HFF-Myc (cell line): ENCODE results near the gene NPHP4.

Experiments
- DNase-seq: peaks from one replicate; pipeline ENCODE4 v3.0.0-alpha.2; 2011; ENCODE audit warnings: low read depth; ENCODE audit errors: extremely low read depth
- H3K4me3 ChIP-seq: replicated peaks from 2 replicates; pipeline ENCODE4 v1.5.1; 2011; ENCODE audit warnings: low read depth, mild to moderate bottlenecking, control low read depth, low read length
- TF ChIP-seq, protein P1 (sequence below): IDR thresholded peaks from 2 replicates; pipeline ENCODE4 v1.5.1; 2012; ENCODE audit warnings: mild to moderate bottlenecking, low read depth, low read length, control low read depth; ENCODE audit errors: missing control alignments

Gene NPHP4

DNA sequence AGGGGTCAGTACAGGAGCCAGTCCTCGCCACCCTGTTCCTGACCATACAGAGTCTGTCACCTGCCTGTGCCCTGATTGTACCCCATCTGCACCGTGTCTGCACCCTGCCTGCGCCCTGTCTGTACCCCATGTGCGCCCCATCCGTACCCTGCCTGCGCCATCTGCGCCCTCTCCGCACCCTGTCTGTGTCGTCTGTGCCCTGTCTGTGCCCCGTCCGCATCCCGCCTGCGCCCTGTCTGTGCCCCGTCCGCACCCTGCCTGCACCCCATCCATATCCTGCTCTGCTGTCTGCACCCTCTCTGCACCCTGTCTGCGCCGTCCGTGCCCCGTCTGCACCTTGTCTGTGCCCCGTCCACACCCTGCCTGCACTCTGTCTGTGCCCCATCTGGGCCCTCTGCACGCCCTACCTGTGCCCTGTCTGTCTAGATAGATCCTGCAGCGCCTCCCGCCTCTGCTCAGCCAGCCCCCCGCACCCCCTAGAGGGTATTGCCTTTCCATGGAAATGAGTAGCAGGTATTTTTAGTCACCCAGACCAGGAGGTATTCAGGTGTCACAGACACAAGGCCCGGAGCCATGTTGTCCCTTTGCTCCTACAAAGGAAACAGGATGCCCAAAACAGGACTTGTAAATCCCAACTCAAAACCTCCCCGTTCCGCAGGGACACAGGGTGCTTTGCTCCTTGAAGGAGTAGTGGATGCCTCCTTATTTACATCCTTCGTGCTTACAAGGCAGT is 7.7 kb upstream of the NPHP4 start:
- no peak for DNase-seq
- H3K4me3 ChIP-seq: no peak overlapping the region
- TF ChIP-seq, protein P1, sequence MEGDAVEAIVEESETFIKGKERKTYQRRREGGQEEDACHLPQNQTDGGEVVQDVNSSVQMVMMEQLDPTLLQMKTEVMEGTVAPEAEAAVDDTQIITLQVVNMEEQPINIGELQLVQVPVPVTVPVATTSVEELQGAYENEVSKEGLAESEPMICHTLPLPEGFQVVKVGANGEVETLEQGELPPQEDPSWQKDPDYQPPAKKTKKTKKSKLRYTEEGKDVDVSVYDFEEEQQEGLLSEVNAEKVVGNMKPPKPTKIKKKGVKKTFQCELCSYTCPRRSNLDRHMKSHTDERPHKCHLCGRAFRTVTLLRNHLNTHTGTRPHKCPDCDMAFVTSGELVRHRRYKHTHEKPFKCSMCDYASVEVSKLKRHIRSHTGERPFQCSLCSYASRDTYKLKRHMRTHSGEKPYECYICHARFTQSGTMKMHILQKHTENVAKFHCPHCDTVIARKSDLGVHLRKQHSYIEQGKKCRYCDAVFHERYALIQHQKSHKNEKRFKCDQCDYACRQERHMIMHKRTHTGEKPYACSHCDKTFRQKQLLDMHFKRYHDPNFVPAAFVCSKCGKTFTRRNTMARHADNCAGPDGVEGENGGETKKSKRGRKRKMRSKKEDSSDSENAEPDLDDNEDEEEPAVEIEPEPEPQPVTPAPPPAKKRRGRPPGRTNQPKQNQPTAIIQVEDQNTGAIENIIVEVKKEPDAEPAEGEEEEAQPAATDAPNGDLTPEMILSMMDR: no peak

DNA sequence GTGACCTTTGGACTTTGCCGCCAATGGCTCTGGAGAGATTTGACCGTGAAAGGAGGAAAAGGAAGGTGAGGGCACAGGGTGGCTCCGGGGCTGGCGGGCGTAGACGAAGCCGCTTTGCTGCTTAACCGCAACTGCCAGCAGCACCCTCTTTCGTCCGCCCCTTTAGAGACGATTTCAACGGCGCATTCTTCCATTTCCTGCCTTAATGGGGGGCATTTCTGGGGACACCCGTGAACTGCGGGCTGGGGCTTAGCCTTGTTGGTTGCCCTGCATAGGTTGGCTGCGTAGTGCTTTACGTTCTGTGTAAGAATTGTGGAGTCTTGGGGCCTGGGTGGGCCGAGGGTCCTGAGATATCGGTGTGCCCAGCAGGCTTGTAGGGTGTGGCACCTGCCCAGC is 6.7 kb upstream of the NPHP4 start:
- TF ChIP-seq, protein P1: no peak
- no peak overlapping the region for H3K4me3 ChIP-seq
- DNase-seq: no peak

DNA sequence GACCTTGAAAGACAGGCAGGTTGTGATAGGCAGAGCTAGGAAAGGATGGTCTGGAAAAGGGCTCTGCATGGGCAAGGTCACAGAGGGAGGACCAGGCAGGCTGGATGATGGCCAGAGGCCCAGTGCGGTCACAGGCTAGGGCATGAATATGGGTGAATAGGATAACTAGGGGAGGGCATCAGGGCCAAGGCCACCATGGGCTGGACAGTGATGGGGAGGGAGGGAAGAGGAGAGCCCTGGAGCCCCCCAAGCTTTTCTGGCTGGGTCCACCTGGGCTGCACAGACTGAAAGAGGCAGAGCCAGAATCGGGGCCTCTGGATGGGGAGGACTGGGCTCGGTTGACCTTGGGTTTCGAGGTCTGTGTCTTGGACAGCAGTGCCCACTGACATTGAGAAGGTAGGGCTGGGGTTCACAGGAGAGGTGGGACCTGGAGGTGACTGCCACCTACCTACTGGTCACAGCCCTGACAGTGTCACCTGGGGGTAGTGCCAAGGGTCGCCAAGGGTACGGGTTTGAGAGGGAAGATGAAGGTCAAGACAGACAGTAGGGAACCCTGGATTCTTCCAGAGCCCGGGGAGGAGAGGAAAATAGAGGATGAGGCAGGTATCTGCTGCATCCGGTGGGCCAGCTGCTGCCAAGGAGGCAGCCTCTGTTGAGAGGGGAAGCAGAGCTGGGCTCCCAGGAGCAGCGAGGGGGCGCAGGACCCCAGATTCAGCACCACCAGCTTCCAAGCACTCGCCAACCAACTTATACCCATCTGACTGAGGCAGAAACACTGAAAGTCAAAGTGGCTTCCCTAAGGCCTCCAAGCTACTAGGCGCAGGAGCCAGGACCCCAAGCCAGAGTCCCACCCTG is 6.1 kb upstream of the NPHP4 start:
- no peak overlapping the region for H3K4me3 ChIP-seq
- no peak for DNase-seq
- TF ChIP-seq, protein P1: no peak

DNA sequence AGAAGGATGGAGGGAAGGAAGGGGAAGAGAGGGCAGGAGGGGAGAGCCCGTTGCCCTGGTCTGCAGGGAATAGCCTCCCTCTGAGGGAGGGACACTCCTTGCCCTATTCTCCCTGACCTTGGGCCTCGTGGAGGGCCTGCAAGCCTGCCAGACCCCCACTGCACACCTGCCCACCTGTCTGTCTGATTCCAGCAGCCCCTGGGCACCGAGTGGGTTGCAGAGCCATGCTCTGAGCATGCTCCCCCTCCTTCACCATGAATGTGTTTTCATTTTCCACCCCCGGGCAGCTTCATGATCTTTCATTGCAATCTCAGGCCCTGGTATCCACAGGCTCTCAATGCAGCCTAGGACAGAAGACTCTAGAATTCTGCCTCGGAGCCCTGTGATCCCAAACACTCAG is 5.1 kb upstream of the NPHP4 start:
- DNase-seq: no peak
- TF ChIP-seq, protein P1: no peak
- no peak overlapping the region for H3K4me3 ChIP-seq

DNA sequence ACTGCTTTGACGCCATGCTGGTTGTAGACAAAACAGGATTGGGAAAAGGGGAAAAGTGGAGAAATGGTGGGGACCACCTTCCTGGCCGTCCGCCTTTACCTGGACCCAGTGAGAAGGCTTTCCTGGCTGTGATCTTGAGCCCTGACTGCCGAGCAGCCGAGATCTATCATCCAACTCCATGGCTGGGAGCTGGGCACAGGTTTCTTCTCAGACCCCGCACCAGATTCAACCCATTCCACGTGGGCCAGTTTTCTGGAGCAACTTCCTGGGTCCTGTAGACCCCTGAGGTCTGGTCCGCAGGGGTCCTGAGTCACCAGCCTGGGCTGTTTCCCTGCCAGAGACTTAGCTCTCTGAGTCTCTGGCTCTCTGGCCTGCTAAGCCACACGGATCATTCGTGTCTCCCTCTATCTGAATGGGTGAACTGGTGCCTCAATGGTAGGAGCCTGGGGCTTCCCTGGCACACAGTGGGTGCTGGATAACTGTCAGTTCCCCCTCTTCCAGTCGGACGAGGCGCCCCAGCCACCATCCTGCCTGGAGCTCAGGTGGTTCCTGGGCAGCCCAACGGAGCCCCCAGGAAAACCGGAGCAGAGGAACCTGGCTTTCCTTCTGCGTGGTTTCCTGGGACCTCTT is 4.5 kb upstream of the NPHP4 start:
- H3K4me3 ChIP-seq: no peak overlapping the region
- DNase-seq: no peak
- TF ChIP-seq, protein P1: no peak

DNA sequence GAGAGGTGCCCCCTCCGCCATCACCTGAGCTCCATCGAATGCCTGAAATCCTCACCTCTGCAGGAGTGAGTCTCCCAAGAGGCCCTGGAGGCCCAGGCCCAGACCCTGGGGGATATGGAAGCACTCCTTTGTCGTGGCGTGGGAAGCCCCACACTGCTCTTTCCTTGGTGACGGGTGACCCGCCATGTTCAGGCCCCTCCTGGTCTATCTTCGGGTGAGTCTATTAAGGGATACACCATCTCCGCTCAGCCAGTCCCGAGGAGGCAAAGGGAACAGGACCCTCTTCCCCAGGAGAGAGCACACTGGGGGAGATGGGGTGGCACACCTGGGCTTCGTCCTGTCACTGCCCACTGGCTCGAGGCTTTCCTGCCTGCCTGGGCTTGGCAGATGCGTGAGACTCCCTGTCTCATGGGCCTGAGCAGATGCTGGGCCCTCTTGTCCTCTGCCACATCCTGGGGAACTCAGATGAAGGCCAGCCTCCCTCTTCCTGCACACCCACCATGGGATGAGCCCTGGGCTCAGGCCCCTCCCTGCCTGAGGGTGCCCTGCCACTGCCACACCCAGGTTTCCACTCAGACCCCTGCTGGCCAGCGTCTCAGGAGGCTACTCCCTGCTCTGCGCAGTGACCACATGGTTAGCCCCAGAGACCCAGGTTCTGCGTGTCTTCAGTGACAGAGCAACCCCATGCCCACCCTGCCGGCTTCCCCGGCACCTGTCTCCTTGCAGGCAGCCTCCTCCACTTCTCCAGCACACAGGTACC is 3.8 kb upstream of the NPHP4 start:
- no peak for DNase-seq

More for the DNA sequence above, 3.8 kb upstream of the NPHP4 start:
- TF ChIP-seq, protein P1: no peak
- no peak overlapping the region for H3K4me3 ChIP-seq
